GM20431 (cell line): ENCODE results near the gene EDARADD.

Experiments used
- in situ Hi-C: fragments of 300-500 bp; cut with MseI, MboI; formaldehyde crosslinking; loops from one replicate; pipeline ENCODE4 v1.15.0; 2020; ENCODE audit warnings: low sequenced_read_pairs; ENCODE audit not compliant: unreplicated experiment

EDARADD gene

DNA sequence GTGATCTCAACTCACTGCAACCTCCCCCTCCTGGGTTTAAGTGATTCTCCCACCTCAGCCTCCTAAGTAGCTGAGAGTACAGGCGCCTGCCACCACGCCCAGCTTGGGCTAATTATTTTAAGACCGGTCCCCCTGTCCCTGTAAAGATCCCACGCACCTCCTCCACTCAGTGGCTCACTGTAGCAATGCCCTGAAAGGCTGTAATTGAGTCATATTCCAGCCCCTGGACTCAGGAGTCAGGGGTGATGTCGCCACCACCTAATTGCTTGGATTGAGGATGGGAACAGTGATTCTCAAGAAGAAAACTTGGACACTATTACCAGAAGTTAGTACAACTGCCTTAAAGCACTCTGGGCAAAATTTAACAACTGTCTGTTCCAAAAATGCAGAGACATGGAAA, 3.1 kb upstream of the EDARADD start:
- in situ Hi-C loops = no loop called here

DNA sequence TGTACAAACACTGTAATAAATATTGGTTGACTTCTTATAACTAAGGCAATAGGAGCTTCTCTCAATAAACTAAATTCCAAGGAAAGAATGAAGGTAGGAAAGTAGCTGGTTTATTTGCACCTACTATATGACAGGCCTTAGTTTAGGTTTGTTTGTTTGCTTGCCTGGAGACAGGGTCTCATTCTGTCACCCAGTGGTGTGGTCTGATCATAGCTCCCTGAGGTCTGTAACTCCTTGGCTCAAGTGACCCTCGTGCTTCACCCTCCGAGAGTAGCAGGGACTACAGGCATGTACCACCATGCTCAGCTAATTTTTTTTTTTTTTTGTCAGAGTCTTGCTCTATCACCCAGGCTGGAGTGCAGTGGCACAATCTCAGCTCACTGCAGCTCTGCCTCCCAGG, 1.9 kb upstream of the EDARADD start:
- in situ Hi-C loops = no loop called here

DNA sequence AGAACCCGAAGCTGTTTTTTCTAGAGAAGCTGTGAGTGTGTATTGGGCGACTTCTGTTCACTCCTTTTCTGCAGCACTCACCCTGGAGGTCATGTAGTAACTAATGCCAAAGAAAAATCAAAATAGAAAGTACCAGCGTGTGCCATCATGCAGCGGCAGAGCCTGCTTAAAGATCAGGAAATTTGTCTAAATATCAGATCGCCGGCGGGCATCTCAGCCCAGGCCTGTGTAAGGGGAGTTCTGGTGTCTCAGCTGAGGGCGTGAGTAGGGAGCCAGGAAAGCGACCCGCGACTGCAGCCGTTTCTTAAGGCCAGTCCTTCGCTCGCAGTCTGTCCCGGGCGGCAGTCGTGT, 768 bp downstream of the EDARADD start:
- in situ Hi-C loops = no loop called here

DNA sequence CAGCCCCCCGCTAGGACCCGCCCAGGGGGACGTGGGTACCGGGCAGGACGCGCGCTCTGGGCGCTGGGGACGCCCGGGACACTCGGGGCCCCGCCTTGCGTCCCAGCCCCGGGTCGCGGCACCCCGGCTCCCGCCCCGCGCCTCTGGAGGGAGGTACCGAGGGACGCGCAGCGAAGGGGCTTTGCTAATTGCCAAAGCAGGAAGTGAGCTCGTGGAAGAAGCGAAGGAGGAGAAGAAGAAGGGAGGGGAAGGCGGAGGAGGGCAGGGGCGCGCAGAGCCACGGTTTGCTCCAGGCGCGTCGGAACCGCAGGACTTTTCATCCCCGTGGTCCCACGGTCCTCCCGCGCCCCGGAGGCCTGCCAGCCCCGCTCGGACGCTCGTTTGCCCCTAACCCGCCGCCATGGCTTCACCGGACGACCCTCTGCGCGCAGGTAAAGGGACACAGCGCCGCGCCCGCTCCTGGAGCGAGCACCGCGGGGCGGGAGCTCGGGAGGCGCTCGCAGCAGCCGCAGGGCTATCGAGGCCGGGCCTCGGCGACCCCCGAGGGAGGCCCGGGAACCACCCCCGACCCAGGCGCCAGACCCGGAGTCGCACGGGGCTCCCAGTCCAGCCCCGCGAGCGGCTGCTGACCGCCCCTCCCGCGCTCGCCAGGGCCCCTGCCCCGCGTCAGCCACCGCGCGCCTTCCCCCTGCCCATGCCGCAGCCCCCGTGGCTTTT, 1.3 kb downstream of the EDARADD start:
- in situ Hi-C loops = no loop called here

DNA sequence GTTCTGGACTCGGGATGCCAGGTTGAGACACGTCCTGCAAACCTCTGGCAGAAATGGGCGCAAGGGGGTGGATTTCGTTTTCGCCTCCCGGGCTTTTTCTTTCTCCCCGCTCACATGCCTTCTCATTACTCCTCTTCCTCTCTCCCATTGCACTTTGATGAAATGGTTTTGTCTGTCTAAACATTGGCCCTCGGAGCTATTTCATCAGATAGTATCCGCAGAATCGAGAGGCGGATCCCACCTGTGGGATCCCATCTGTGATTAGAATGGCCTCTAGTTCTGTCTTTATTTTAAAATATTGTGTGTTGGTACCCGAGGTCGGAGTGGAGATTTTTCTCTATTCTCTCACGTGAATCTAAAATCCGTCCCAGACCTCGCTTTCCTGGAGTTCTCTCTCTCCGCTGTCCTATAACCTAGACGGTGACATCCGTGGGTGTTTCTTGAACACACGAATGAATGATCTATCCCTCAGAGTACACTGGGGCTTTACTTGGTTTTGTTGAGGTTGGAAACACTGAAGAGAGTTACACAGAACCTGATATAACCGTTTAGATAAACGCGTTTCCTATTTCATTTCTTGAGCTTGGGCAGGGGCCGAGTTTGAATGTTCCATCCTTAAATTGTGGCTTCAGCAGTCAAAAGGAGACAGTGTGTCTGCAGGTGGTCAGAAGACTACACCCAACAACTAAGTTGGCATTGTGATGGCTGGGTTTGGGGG, 2.0 kb downstream of the EDARADD start:
- in situ Hi-C loops = no loop called here

DNA sequence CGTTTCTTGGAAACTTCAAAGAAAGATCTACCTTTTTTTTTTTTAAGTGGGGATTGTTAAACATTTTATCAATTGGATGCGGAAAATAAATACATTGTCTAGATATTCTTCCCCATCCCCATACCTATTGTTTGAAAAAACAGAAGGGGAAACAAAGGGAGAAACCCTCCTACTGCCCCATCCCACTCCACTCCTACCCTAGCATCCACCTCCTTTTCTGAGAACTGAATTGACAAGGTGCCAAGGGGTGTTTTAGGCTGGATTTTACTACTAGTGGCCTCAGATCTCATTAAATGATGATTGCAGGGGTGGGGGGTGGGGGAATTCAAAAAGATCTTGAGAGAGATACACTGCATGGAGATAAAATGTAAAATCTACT, 2.6 kb downstream of the EDARADD start:
- in situ Hi-C loops = no loop called here

DNA sequence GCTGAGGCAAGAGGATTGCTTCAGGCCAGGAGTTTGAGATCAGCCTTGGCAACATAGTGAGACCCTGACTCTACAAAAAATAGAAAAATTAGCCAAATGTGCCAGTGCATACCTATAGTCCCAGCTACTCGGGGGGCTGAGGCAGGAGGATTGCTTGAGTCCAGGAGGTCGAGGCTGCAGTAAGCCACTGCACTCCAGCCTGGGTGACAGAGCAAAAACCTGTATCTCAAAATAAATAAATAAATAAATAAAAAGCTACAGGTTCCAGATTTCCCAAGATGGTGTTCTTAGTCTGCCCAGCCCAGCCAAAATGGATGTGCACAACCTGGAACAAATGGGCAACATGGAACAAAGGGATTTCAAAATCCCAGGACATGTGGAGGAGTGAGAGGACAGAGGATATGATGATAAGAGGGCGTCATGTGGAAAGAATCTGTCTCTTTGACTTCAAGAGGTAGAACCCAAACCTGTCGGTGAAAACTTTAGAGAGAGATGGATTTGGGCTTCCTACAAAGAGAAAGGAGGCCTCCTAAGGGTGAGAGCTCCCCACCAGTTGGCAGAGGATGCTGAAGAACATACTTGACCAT, 3.2 kb downstream of the EDARADD start:
- in situ Hi-C loops = no loop called here

DNA sequence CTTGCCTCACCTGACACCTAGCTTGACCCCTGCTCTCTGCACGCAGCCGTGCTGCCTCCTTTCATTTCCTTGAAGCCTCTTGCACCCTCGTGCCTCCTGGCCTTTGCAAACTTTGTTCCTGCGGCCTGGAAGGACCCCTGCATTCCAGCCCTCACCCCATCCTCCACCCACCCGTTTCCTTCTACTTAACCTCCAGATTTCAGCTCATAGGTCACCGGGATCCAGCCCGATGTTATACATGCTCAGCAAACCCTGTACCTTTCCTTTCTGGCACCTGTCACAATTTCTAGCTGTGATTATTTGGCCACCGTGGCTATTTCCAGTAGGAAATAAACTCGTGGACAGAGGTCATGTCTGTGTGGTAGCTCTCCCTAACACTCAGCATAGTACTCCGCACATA, 4.5 kb downstream of the EDARADD start:
- in situ Hi-C loops = no loop called here

DNA sequence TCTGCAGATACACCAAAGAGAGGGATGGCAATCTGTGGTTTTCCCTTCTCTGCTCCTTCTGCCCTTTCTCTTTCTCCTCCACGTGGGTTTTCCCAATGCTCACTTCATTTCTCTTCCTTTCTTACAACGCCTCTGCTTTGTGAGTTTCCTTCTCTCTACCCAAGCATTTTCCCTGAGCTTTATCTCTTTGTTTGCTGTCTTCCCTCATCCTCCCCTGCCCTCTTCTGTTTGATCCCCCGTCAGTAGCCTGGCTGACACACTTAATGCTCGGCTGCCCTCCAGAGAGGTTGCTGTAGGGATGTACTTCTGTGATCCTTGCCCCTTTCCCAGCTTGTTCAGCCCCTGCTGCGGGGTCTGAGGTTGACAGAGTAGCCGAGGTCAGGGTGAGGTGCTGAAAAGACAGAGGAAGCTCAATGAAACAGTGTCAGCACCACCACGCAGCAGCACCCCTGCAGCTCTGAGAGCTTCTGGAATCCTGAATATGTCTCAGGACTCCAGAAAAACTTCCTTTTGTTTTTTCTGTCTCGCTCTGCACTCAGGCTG, 6.0 kb downstream of the EDARADD start:
- in situ Hi-C loops = no loop called here

DNA sequence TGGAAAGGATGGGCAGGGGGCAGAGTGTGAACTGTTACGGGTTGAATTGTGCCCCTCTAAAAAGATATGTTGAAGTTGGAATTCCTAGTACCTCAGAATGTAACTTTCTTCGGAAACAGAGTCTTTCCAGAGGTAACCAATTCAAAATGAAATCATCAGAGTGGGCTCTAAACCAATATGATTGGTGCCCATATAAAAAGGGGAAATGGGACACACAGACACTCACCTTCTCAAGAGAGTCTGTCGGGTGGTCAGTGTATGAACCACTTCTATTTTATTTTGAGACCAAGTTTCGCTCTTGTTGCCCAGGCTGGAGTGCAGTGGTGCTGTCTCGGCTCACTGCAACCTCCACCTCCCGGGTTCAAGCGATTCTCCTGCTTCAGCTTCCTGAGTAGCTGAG, 7.6 kb downstream of the EDARADD start:
- in situ Hi-C loops = no loop called here

DNA sequence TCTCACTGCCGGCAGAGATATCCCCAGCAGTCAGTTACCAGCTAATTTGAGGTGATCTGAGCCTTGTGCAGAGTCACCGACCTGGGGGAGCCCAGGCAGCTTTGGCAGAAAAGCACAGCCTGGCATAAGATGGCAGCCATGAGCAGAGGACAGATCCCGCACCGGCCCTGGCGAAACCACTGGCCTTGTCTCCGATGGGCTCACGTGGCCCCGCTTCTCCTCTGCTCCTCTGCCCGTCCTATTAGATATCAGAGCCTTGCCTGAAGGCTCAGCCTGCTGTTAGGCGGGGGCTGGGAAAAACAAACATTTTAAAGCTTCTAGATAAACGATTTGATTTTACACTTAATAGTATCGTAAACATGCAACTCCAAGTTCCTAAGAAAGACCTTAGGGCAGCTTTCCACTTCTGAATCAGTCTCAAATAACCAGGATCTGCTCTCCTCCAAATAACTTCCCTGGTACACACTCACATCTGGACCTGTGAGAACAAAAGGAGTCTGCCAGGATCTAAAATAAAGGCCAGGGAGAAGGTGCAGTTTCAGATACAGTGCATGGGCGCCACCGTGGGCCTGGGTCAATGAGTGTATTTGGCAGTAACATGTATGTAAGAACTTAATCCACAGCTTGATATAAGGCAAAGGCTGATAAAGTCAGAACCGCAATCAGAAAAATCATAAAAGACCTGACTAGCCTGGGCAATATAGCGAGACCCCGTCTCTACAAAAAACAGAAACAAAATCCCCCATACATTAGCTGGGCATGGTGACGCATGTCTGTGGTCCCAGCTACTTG, 10.0 kb downstream of the EDARADD start:
- in situ Hi-C loops = no loop called here

DNA sequence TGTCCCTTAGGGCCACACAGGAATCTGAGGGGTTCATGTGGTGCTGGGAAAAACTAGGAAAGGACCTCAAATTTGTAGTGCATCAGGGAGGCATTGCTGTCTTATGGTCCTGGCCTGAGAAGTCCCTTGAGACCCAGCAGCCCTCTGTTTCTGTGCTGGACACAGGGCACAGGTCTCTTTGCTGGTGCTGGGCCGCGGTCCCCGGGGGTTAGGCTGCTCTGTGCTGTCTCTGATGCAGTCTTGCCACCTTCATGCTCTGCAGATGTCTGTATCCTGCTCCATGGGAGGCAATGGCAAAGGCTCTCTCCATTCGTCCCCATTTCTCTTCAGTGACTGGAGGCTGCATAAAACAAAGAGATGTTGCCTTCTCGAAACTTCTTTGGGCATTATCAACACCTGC, 13.0 kb downstream of the EDARADD start:
- in situ Hi-C loops = no loop called here

DNA sequence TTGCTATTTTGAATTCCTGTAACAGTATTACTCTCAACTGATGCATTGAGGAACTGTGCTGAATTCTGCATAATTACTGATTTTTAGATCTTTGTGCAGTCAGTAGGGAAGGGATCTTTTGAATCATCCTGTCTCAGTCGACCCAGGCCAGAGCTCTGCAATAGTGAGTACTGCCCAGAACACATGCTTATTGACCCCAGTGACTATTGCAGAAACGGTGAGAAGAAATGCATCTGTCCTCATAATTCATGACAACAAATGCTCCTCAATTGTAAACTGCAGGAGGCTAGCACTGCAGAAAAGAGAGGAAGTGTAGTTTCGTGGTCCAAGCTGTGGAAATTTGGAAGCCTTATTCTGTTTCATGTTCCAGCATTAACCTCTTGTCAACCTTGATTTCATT, 19.6 kb downstream of the EDARADD start:
- in situ Hi-C loops = no loop called here

DNA sequence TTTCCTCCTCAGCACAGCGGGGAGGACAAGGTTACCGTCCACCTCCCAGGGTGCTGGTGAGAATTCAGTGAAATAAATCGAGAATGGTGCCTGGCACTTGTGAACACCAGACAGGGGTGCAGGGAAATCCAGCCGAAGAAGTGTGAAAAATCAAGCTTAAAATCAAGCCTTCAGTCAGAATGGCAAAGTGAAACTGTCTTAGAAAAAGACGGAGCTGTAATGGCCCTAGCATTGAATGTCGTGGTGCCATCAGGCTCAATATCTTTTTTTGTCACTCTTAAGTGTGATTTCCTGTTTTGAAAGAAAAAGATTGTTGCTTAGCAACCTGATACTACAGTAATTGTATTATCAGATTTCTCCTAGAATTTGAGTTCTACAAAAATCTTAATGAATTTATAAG, 22.1 kb downstream of the EDARADD start:
- in situ Hi-C loops = no loop called here

DNA sequence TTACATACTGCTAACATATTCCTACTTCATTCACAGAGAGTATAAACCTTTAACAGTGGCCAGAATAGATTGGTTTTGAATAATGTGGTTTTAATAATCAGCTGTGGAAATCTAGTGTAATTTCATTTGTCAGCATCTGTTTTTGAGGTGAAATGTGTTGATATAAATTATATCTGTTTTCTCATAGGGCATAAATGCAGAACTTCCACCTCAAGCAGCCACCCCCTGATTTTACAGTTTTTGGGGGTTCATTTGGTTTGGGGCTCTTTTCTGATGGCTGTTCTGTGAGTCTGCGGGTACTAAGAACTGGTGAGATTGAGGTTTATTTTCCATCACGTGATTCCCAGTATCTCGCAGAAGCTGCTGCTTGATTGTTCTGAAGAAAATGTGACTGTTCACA, 23.2 kb downstream of the EDARADD start:
- in situ Hi-C loops = no loop called here

DNA sequence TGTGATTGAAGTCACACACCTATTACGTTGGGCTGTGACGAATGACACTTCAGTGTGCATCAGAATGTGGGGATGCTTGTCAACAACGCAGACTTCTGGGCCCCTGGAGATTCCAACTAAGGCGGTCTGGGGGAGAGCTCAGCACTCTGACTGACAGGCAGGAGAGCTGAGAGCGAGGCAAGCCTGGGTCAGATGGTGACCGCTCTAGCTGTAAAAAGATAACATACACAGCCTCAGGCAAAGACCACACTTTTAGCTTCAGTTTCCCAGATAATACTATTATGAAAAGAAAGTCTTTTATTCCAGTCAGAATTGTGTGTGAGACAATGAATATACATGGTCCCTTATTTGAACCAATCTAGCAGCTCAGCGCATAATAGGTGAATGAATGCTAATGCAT, 25.4 kb downstream of the EDARADD start:
- in situ Hi-C loops = no loop called here

DNA sequence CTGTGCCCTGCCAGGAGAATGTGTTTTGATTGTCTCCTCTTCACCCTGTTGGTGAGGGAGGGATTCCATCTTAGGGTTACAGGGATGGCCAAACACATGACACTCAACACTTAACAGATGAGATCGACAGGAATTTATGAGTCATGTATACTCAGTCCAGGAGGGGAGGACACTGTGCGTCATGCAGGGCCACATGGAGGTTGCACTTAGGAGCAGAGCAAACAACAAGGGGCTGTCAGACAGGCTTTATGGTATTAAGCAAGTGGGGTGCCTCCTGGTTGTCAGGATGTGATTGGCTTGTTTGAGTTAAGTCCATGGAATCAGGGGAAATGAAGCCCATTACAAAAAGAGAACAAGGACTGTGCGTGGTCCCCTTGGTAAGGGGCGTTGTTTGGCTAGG, 26.9 kb downstream of the EDARADD start:
- in situ Hi-C loops = no loop called here

DNA sequence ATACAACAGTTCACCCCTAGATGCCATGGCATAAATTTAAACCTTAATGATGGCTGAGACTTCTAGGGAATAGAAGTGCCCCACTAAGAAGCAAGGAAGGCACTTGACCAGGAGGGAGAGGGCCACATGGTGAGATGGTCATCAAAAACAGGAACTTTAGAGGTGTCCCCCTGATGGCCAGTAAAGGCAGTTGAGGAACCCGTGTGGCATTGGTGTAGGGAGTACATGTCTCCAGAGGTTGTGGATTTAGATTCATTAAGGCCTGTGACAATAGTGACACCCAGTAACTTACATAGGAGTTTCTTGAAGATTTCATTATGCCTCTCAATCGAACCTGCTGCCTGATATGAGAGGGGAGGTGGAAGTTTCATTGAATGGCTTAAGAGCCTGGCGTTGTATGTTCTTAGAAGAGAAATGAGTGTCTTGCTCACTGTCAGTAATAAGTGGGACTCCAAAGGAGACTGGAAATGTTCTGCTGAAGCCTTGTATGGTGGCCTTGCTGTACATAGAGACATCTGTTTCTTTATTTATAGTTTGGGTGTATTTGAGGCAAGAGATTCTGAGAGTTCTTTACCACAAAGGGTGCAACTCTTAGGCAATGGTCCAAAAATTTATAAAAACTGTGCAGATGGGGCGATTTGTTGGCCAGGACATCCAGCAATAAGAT, 27.9 kb downstream of the EDARADD start:
- in situ Hi-C loops = no loop called here

DNA sequence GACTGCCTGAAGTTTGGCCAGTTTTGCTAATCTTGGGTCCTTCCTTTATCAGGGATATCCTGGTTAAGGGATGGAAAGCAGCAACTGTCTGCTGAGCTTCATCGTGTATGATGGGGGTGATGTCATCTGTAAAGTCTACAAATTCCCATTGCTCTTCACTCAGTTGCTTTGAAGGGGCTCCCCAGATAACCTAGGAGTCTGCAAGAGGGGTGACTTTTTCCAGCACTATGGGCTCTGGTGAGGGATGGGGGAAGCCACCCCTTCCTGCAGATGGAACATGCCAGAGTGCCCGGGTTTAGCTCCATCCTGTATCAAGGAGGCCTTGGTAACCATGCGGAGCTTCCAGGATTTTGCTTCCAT, 28.4 kb downstream of the EDARADD start:
- in situ Hi-C loops = no loop called here

DNA sequence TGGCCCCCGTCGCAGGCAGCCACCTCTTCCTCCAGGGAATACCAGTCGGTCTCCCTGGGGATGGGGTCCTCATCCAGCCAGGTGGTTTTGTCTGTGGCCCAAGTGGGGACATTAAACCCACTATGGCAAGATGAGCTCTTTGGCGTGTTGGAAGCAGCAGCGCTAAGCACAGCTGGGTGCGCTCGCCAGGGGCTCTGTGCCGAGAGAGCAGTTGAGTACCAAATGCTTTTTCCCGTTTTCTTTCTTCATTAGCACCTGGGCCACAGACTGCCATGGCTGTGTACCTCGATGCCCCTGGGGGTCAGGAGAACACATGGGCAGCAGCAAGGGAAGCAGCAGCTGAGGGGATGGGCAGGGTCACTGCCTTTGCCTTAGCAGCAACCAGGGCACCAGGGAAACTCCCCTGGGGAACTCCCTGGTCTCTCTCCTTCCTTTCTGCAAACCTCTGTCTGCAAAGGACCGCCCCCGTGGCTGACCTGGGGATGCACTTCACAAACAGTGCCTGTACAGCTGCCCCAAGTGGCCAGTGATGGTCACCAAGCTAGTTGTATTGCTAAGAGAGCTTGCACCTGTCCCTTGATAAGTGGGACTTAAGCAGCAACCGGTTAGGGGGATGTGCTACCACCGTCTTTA, 31.1 kb downstream of the EDARADD start:
- in situ Hi-C loops = no loop called here
